Measurements from ENCODE around the gene CHAD.
A peak's percentile ranks its signal among the peaks of the same experiment; 100 is the strongest.
"Not testable (repeated sequence)": the region's sequence is repeated elsewhere in the genome, so short reads cannot be mapped to it uniquely, and the experiment has no call there.

Gene CHAD

DNA sequence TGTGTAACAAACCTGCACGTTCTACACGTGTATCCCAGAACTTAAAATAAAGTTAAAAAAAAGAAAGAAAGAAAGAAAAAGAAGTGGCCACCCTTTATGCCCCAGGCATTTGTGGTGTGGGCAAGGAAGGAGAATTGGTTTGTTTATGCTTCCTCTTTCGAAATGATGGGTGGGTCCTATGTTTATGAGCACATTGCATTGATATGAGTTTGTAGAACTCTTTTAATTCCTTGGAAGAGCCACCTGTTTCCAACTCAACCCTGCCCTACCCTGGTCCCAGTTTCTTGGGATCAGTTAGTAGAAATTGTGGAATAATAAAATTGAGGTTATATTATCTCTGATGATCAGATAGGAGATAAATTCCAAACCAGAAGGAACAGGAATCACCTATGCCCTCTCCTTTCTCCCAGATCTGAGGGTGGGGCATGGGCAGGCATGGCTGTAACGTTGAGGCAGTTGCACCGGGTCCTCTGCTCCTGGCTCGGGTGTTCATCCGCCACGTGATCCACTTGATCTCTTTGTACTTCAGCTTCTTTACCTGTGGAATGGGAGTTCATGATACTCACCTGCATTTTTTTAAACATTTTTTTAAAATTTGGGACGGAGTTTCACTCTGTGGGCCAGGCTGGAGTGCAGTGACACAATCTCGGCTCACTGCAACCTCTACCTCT lies 15.9 kb downstream of the CHAD start:
- DNase-seq: peak; percentile 53

DNA sequence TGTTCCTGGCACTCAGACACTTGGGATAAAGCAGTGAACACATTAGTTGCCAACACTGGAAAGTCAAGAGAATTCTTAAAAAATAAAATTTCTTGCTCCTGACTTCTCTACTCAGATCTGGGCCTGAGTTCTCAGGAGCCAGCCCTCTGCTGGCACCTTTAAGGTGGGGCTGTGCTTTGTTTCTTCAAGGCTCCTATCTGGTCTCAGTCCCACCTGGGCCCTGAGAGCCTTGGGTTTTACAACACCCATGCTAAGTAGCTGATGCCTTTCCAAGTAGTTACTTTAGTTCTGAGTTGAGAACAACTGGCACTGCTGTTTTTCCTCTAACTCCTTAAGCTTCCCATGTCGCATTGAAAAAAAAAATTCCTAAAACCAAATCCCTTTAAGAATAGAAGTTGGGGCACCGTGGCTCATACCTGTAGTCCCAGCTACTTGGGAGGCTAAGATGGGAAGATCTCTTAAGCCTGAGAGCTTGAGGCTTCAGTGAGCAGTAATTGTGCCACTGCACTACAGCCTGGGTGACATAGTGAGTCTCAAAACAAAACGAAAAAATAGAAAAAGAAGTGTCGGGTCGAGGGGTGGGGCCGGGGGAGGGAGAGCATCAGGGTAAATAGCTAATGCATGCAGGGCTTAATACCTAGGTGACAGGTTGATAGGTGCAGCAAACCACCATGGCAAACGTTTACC lies 16.6 kb downstream of the CHAD start:
- no peak for DNase-seq

GRCh38 chr17:50448643-50449042 lies 20.0 kb downstream of the CHAD start:
- peak; percentile 27 for DNase-seq

- DNase-seq: peak; percentile 27
These were observed 20.6 kb downstream of the CHAD start for GRCh38 chr17:50447870-50448595.

DNA sequence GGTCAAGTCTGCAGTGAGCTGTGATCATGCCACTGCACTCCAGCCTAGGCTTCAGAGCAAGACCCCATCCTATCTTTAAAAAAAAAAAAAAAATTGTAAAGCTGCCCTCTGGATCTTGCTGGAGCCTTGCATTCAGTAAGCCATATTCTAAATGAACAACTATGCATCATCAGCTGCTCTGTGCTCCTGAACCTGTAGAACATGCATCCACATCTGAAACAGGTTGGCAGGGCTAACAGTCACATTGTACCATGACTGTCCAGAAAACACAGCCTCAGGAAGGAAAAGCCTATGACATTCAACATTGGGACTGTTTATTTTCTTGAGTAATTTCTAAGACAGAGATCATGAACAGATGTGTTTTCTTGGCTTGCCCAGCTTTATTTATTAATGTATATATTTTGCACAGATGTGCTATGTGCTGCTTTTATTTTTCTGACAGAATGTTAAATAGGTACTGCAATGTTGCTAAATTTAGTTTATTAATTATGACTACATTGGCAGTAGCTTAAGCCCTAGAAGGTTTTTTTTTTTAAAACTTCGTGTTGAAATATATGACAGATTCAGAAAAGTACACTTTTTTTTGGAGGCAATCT lies 22.9 kb downstream of the CHAD start:
- no peak for DNase-seq

- DNase-seq: no peak
These were observed 23.6 kb downstream of the CHAD start for GRCh38 chr17:50444841-50445715.

DNA sequence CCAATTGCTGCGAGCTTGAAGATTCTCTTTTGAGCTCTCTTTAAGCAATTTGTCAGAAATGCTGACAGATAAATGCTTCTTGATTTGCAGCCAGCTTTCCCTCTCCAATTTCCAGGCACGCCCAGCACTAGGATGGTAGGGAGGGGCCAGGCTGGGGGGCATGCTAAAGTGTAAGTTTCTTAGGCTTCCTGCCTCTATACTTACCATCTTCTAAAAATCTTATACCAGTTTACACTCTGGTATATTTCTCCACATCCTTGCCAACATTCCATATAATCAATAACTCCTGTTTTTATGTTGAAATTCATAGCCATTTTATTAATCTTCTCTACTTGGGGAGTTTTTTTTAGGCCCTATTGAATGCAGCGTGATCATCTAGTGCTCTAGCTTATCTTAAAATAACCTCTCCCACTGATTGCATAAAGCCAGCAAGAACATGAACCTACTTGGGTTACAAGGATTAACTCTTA lies 25.1 kb downstream of the CHAD start:
- peak; percentile 39 for DNase-seq

DNA sequence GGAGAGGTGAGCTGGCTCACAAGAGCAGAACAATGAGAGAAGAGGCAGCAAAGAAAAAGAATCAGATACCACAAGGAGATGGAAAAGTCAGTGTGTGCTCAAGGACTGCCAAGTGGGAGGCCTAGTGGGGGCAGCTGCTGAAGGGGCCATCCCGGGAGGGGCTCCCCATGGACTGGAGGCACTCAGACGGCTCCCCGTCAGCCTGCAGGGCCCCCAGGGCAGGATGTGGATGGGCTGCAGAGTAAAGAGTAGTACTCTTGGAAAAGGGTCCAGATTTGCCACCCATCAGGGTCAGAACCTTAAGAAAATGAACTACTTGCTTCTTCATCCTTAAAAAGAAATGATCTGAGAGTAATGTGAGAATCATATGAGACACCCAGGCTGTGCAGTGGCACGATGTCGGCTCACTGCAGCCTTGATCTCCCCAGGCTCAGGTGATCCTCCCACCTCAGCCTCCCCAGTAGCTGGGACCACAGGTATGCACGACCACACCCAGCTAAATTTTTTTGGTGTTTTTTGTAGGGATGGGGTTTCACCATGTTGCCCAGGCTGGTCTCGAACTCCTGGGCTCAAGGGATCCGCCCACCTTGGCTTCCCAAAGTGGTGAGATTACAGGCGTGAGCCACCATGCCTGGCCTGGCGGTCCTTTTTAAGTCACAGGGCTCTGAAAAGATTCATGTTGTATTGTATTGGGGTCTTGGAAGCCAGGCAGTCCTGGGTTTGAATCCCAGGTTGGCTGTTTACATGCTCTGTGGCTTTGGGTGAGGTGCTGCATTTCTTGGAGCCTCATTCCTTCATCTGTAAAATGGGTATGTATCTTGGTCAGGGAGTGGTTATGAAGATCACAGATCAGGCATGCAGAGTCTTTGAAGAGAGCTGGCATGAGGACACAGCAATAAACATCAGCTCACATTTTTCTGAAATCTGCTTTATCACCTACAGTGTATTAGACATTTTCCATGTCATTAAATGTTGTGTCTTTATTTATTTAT lies 27.5 kb downstream of the CHAD start:
- DNase-seq: no peak

- DNase-seq: no peak
These were observed 28.4 kb downstream of the CHAD start for GRCh38 chr17:50440172-50440837.

- no peak for DNase-seq
These were observed 29.7 kb downstream of the CHAD start for GRCh38 chr17:50439008-50439407.

- no peak for DNase-seq
These were observed 31.3 kb downstream of the CHAD start for GRCh38 chr17:50437409-50437808.

GRCh38 chr17:50432125-50432762 lies 36.4 kb downstream of the CHAD start:
- no peak for DNase-seq

- no peak for DNase-seq
These were observed 37.7 kb downstream of the CHAD start for GRCh38 chr17:50430821-50431618.

GRCh38 chr17:50429793-50430192 lies 38.9 kb downstream of the CHAD start:
- DNase-seq: no peak

DNA sequence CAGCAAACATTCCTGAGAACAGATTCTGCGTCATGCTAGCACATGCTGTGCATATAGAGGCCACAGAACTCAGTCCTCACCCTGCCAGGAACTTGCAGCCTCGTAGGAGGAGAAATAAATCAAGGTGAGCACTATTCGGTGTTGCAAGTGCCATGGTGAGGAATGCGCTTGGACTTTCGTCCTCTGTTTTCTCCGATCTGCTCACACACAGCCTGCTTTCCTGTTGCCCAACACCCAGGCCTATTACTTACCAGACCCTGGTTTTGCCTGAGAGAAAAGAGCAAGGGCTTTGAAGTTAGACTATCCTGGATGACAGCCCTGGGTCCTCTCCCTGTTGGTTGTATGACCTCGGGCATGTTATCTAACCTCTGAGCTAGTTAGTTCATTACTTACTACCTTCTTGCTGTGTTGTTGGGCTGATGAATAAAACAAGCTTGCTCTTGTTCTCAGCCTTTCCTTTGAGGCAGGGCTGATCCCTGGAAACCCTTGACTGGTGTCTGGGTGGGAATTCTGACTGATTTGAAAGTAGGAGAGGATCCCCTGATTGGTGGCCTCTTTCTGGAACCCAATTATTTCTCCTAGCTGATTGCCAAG lies 39.8 kb downstream of the CHAD start:
- DNase-seq: no peak

GRCh38 chr17:50428126-50428525 lies 40.6 kb downstream of the CHAD start:
- not testable (repeated sequence) for DNase-seq

DNA sequence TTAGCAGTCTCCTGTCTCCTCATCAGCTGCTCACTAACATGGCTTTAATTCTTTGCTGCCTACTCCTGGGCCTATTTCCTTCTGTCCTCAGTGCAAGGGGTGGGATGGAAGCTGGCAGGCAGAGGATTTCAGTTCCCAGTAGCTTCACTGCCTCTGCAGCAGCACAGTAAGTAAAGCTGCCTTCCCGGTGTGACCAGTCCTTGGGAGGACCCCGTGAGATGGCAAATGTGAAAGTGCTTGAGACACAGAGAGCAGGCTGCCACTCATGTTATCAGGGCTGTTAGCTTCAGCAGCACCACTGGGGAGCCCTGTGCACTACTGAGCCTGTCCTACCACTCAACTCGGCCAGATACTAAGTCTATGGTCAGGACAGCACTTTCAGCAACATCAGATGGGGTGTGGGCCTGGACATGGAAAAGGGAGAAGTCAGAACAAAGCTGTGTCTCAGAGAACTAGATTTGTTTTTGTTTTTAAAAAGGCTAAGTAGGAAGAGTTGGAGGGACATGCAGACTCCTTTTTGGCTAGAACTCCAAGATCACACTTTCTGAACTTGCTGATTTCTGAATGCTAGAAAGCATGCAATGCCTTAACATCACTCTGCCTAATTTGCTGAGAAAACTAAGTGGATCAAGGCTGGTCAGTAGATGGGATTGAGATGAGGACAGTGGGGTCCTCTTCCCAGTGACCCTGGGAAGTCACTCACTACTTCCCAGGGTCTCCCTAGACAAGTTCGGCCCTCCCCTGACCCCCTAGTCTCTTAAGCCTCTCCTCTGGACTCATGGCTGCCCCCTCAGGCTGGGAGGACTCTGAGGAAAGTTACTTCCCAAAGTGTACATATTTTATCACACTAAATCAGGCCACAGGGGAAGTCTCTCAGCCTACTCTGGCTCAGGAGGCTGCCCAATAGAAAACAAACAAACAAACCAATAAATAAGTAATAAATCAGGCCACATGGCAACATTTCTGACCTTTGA lies 41.6 kb downstream of the CHAD start:
- DNase-seq: peak; percentile 93

DNA sequence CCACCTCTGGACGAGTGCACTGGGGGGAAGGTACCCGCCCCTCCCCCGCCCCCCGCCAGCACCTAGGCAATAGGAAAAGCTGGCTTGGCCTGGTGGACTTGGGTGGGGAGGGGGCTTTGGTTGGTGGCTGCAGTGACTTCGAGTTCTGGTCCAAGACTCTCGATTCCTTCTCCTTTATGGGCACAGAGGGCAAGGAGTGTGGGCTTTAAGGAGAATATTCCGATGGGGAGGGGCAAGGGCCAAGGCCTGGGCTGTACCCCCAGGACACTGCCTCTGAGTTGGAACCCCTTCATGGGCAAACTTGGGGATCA lies 42.3 kb downstream of the CHAD start:
- DNase-seq: no peak
